Heart right ventricle (tissue), 16 donors: ENCODE measurements around the gene SLC15A2. TPM values are rescaled to one million over a fixed set of nuclear protein-coding genes. Genes with fewer than 3 reads are reported as not detected.

Source experiments
- ATAC-seq, 8 donors: fragments of 200-7000 bp; cut with Tn5 transposase; one replicate each; pipeline ENCODE4 v1.9.1; 2020; ENCODE audit warnings: mild to moderate bottlenecking in 8 of 8, moderate library complexity in 8 of 8, moderate number of reproducible peaks in 1 of 8
- DNase-seq, 2 donors: peaks; one replicate each; pipeline ENCODE4 v3.0.0-alpha.2; 2020
- H3K27ac ChIP-seq, 10 donors: fragments of 200-600 bp; sonication (generic) in 2 of 10; one replicate each; pipeline versions ENCODE4 v1.5.0 to v1.8.0; 2020 to 2022; ENCODE audit warnings: mild to moderate bottlenecking in 3 of 10
- H3K27me3 ChIP-seq, 7 donors: fragments of 200-600 bp; one replicate each; pipeline ENCODE4 v1.8.0; 2021 to 2022; ENCODE audit warnings: mild to moderate bottlenecking in 2 of 7
- H3K36me3 ChIP-seq, 9 donors: fragments of 200-600 bp; sonication (generic) in 1 of 9; one replicate each; pipeline versions ENCODE4 v1.5.0 to v1.8.0; 2020 to 2022; ENCODE audit warnings: mild to moderate bottlenecking in 2 of 9
- H3K4me1 ChIP-seq, 9 donors: fragments of 200-600 bp; sonication (generic) in 1 of 9; one replicate each; pipeline versions ENCODE4 v1.5.0 to v1.8.0; 2020 to 2022; ENCODE audit warnings: mild to moderate bottlenecking in 4 of 9
- H3K4me3 ChIP-seq, 10 donors: fragments of 200-600 bp; sonication (generic) in 2 of 10; one replicate each; pipeline versions ENCODE4 v1.5.0 to v1.8.0; 2020 to 2022; ENCODE audit warnings: mild to moderate bottlenecking in 7 of 10, moderate library complexity in 2 of 10
- H3K9me3 ChIP-seq, 11 donors: fragments of 200-600 bp in 10 of 11; sonication (generic) in 2 of 11; one replicate each; pipeline versions ENCODE4 v1.5.0 to v1.8.0; 2013 to 2022; ENCODE audit warnings: mild to moderate bottlenecking in 2 of 11, control low read depth in 1 of 11, moderate library complexity in 1 of 11
- WGBS, 2 donors: extraction: QIAGEN DNeasy Blood & Tissue Kit; methylation state at CpG; one replicate each; pipeline ENCODE4 v1.1.7; 2013; ENCODE audit warnings: inconsistent platforms in 1 of 2; 5-methylcytosine and 5-hydroxymethylcytosine counted together
- intact Hi-C, 10 donors: fragments of 100-400 bp; cut with DNase I; formaldehyde crosslinking; loops; one replicate each; pipeline versions ENCODE4 v1.11.1 to v1.14.2; 2022
- polyA plus RNA-seq, 2 donors: library from polyadenylated mRNA; stranded (reverse); fragments of 200-250 nt; gene quantifications; one replicate each; pipeline ENCODE4 v1.2.3, GENCODE V29; 2013
- total RNA-seq, 10 donors: library from RNA; stranded (reverse); fragmentation: NEBNext Ultra II Directional in 3 of 10; extraction: Animal tissue kit (Norgen Biotek cat#: 25700) in 3 of 10; gene quantifications; one replicate each; pipeline versions ENCODE4 v1.2.1 to v1.2.4, GENCODE V29; 2021 to 2023
- TF ChIP-seq, protein P1 (sequence below), 9 donors: fragments of 200-600 bp; sonication (generic) in 2 of 9; IDR thresholded peaks; one replicate each; pipeline versions ENCODE4 v1.5.0 to v1.8.0; 2021 to 2022; ENCODE audit warnings: antibody characterized with exemption in 9 of 9, mild to moderate bottlenecking in 5 of 9, moderate library complexity in 1 of 9
- donor health status: Arrhythmogenic right ventricular cardiomyopathy.
- donor health status: ischemic (EF 13 %, LVEDD 7.1; RV severe dilation, severe dysfunction).
- donor health status: healthy with polysubstance abuse.
- donor health status: DM: no; HTN: yes; CAD: no.
- donor health status: DM: no; HTN: no; CAD: no.
- donor health status: ischemic (EF 25% LVEDD 6.9; RV normal size, moderate dysfunction).
- donor health status: ischemic (EF 25% LVEDD 5.7; RV mildly dilated, moderate dysfunction).
- donor health status: healthy.
- donor health status: DM: yes; HTN: yes; CAD: no.
- donor health status: Ischemic cardiomyopathy.
- donor health status: ischemic (EF 35%, LVEDD 5.7; RV mildly dilated, moderate dysfunction).
- donor health status: nonischemic (EF 11% LVEDD 7.7; RV severe dilation, severe dysfunction).
- donor health status: DM: yes; HTN: yes; CAD: no.
- donor health status: PGD.
- donor health status: ischemic (EF 29% LVEDD 5.4; RV normal size, mild dysfunction).
- donor health status: nonischemic (EF 23%, LVEDD 6.1; RV moderate dilation, normal function).

The SLC15A2 gene
- total and polyA plus RNA-seq, 12 donors, result 0.45 to 14.9 (median 3.9) TPM

DNA sequence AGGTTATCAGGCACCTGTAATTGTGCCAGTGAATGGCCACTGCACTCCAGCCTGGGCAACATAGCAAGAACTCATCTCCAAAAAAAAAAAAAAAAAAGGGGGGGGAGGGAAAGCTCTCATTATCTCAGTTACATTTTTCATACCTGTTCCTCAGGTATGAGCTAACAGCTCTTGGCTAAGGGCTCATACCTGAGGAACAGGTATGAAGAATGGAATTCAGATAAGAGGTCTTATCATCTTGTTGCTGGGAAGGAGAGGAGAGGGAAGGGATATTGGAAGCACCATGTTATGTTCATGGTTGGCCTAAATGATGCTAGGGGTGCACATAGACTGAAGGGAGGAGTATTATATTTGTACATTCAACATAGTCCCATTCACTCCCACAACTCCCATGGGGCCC is 2.6 kb downstream of the SLC15A2 start:
- Histone ChIP-seq H3K4me1 (peaks cover 0 to 19% (median 4%) of the 10 kb centered on the region in 9 donors), H3K9me3 (no peaks in the 10 kb centered on the region), H3K27ac (no peak overlapping the region), H3K36me3 (peaks cover 0 to 39% (median 0%) of the 10 kb centered on the region in 9 donors), H3K4me3 (no peak overlapping the region), H3K27me3 (no peaks in the 10 kb centered on the region)
- intact Hi-C loops, result no loop called here
- TF ChIP-seq, protein P1, sequence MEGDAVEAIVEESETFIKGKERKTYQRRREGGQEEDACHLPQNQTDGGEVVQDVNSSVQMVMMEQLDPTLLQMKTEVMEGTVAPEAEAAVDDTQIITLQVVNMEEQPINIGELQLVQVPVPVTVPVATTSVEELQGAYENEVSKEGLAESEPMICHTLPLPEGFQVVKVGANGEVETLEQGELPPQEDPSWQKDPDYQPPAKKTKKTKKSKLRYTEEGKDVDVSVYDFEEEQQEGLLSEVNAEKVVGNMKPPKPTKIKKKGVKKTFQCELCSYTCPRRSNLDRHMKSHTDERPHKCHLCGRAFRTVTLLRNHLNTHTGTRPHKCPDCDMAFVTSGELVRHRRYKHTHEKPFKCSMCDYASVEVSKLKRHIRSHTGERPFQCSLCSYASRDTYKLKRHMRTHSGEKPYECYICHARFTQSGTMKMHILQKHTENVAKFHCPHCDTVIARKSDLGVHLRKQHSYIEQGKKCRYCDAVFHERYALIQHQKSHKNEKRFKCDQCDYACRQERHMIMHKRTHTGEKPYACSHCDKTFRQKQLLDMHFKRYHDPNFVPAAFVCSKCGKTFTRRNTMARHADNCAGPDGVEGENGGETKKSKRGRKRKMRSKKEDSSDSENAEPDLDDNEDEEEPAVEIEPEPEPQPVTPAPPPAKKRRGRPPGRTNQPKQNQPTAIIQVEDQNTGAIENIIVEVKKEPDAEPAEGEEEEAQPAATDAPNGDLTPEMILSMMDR (IDR thresholded peaks at IDR 0.05), result no peak
- DNase-seq, result no peak
- ATAC-seq, result no peak

- no peak overlapping the region for H3K4me3 ChIP-seq
- DNase-seq, result no peak
- intact Hi-C loops, result no loop called here
- no peaks in the 10 kb centered on the region for H3K27me3 ChIP-seq
- peaks cover 0 to 42% (median 0%) of the 10 kb centered on the region in 9 donors for H3K36me3 ChIP-seq
- ATAC-seq, result no peak
- TF ChIP-seq, protein P1 (IDR thresholded peaks at IDR 0.05), result no peak
- WGBS, 2 donors, result 87 to 92% methylated on average over 3 of the region's 3 CpGs
- peaks cover 0 to 19% (median 4%) of the 10 kb centered on the region in 9 donors for H3K4me1 ChIP-seq
- H3K27ac ChIP-seq, result no peak overlapping the region
- no peaks in the 10 kb centered on the region for H3K9me3 ChIP-seq
Observed at GRCh38 chr3:121897296-121897695, 3.1 kb downstream of the SLC15A2 start.

DNA sequence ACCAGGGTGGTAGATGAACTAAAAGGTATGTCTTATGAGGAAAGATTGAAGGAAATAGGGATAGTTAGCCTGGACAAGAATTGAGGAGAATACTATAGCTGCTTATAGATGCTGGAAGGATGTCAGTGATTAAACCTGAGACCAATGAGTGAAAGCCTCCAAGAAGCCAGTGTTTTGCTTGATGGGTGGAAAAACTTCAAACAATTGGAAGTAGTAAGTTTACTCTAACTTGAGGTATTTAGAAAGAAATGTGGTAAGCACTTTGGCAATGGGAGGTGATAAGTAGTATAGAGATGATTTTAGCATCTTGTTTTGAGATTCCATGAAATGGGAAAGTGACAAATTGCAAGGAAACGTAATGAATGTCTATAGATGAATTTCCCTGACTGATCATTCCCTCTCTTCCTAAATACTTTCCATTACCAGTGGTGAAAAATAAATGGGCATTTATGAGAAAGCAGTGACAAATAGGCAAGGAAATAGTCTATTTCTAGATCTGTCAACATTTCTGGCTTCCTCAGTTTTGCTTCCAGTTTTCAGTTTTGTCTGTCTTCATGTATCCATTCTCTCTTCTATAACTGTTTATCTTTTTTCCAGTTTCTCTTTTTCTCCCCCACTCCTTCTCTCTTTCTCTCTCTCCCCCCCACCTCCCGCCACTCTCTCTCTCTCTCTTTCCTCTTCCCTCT is 19.2 kb downstream of the SLC15A2 start:
- TF ChIP-seq, protein P1 (IDR thresholded peaks at IDR 0.05), result no peak
- Histone ChIP-seq H3K27me3 (no peaks in the 10 kb centered on the region), H3K36me3 (peaks cover 0 to 16% (median 0%) of the 10 kb centered on the region in 9 donors), H3K27ac (peak overlapping the region in 1 of 10 donors; percentile 55), H3K4me1 (peaks cover 0 to 4% (median 0%) of the 10 kb centered on the region in 9 donors), H3K4me3 (peak overlapping the region in 1 of 10 donors; percentile 30), H3K9me3 (no peaks in the 10 kb centered on the region)
- ATAC-seq (peak in 1 of 8 donors; percentile 11), DNase-seq (no peak)
- intact Hi-C loops, result no loop called here
- WGBS, 2 donors, result 35 to 88% methylated on average over 2 of the region's 2 CpGs

GRCh38 chr3:121914081-121914998 is 20.1 kb downstream of the SLC15A2 start:
- Histone ChIP-seq H3K36me3 (peaks cover 0 to 16% (median 0%) of the 10 kb centered on the region in 9 donors), H3K4me1 (peaks cover 0 to 4% (median 0%) of the 10 kb centered on the region in 9 donors), H3K27ac (peak overlapping the region in 3 of 10 donors; percentile 5 to 55 (median 16)), H3K4me3 (peak overlapping the region in 4 of 10 donors; percentile 7 to 30 (median 20)), H3K27me3 (no peaks in the 10 kb centered on the region), H3K9me3 (no peaks in the 10 kb centered on the region)
- TF ChIP-seq, protein P1 (IDR thresholded peaks at IDR 0.05), result no peak
- WGBS, 2 donors, result 31 to 72% methylated on average over 12 of the region's 12 CpGs
- DNase-seq (peak in 1 of 2 donors; percentile 28), ATAC-seq (peak in 2 of 8 donors; percentile 60 to 78)
- intact Hi-C loops, result no loop called here
